GM23248 (cell line): Measurements from ENCODE around the gene JAK2. TPM values are rescaled to one million over a fixed set of nuclear protein-coding genes. Genes with fewer than 3 reads are reported as not detected.

Experiments used
- DNase-seq: peaks from one replicate; pipeline ENCODE4 v3.0.0-alpha.2; 2015
- H2AFZ ChIP-seq: fragments of 200-600 bp; sonication (generic); 2 replicates; pipeline ENCODE4 v1.6.1; 2016; ENCODE audit warnings: antibody characterized with exemption
- H3F3A ChIP-seq: fragments of 200-600 bp; sonication (generic); 2 replicates; pipeline ENCODE4 v1.6.1; 2016; ENCODE audit warnings: mild to moderate bottlenecking, antibody characterized with exemption, mixed run types; ENCODE audit not compliant: insufficient read depth
- H3K27ac ChIP-seq: fragments of 200-600 bp; sonication (generic); 2 replicates; pipeline ENCODE4 v1.5.1; 2016; ENCODE audit warnings: mild to moderate bottlenecking
- H3K27me3 ChIP-seq: fragments of 200-600 bp; sonication (generic); replicated peaks from 2 replicates; pipeline ENCODE4 v1.6.1; 2016; ENCODE audit warnings: mild to moderate bottlenecking; ENCODE audit not compliant: insufficient read depth
- H3K36me3 ChIP-seq: fragments of 200-600 bp; sonication (generic); 2 replicates; pipeline ENCODE4 v1.6.1; 2016; ENCODE audit warnings: low read depth, mild to moderate bottlenecking
- H3K4me1 ChIP-seq: fragments of 200-600 bp; sonication (generic); 2 replicates; pipeline ENCODE4 v1.6.1; 2016; ENCODE audit warnings: mild to moderate bottlenecking; ENCODE audit not compliant: insufficient read depth
- H3K4me2 ChIP-seq: fragments of 200-600 bp; sonication (generic); one replicate; pipeline ENCODE4 v1.6.1; 2016; ENCODE audit warnings: mild to moderate bottlenecking; ENCODE audit not compliant: unreplicated experiment
- H3K4me3 ChIP-seq: fragments of 200-600 bp; sonication (generic); 2 replicates; pipeline ENCODE4 v1.5.1; 2016; ENCODE audit warnings: mild to moderate bottlenecking
- H3K79me2 ChIP-seq: fragments of 200-600 bp; sonication (generic); 2 replicates; pipeline ENCODE4 v1.6.1; 2016; ENCODE audit warnings: mild to moderate bottlenecking; ENCODE audit not compliant: insufficient read depth
- H3K9ac ChIP-seq: fragments of 200-600 bp; sonication (generic); 2 replicates; pipeline ENCODE4 v1.6.1; 2016; ENCODE audit warnings: mild to moderate bottlenecking
- H3K9me2 ChIP-seq: fragments of 200-600 bp; sonication (generic); 2 replicates; pipeline ENCODE4 v1.6.1; 2016; ENCODE audit warnings: mixed run types, mild to moderate bottlenecking, moderate library complexity; ENCODE audit not compliant: insufficient read depth
- H3K9me3 ChIP-seq: fragments of 200-600 bp; sonication (generic); one replicate; pipeline ENCODE4 v1.6.1; 2017; ENCODE audit warnings: low read depth
- H4K20me1 ChIP-seq: fragments of 200-600 bp; sonication (generic); 2 replicates; pipeline ENCODE4 v1.6.0; 2016; ENCODE audit not compliant: insufficient read depth
- EZH2 ChIP-seq: fragments of 200-600 bp; sonication (generic); IDR thresholded peaks from 2 replicates; pipeline ENCODE4 v1.6.1; 2018; ENCODE audit warnings: antibody characterized with exemption, mild to moderate bottlenecking; ENCODE audit not compliant: insufficient read depth, poor library complexity, severe bottlenecking
- EZH2phosphoT487 ChIP-seq: fragments of 200-600 bp; sonication (generic); IDR thresholded peaks from 2 replicates; pipeline ENCODE4 v1.6.1; 2018; ENCODE audit warnings: antibody characterized with exemption, moderate library complexity, mild to moderate bottlenecking, low read depth; ENCODE audit not compliant: insufficient read depth
- WGBS, 2 experiments: methylation state at CpG; one replicate each; pipeline ENCODE4 v1.1.6; 2015 to 2017; ENCODE audit warnings: low lambda C conversion rate in 2 of 2, low coverage in 1 of 2; ENCODE audit errors: missing lambda C conversion rate in 2 of 2; 5-methylcytosine and 5-hydroxymethylcytosine counted together
- in situ Hi-C: fragments of 300-500 bp; cut with MboI; formaldehyde crosslinking; loops from 2 replicates; pipeline ENCODE4 v1.15.0; 2020
- polyA plus RNA-seq: library from polyadenylated mRNA; unstranded; fragments of >200 nt; fragmentation: Nextera tagmentation; extraction: Ambion mirVana; gene quantifications from 2 replicates; pipeline ENCODE4 v1.2.1, GENCODE V29; 2016
- total RNA-seq: library from RNA; depleted of rRNA; stranded (reverse); fragments of >200 nt; shearing (Covaris generic); gene quantifications from 2 replicates; pipeline ENCODE4 v1.2.3, GENCODE V29; 2014

The JAK2 gene
- total and polyA plus RNA-seq, 2 experiments from 2014 or later, result 5.0 to 6.5 TPM

GRCh38 chr9:4946937-4947336 lies 38.1 kb upstream of the JAK2 start:
- H3K9me3 ChIP-seq, result no peaks in the 10 kb centered on the region
- WGBS, 2 experiments, result 74 to 76% methylated on average over 1 of the region's 1 CpG
- no peak overlapping the region for H3K4me3 ChIP-seq
- in situ Hi-C loops, result no loop called here
- DNase-seq, result no peak
- H3K27me3 ChIP-seq, result no peaks in the 10 kb centered on the region
- no peaks in the 10 kb centered on the region for H4K20me1 ChIP-seq
- no peaks in the 10 kb centered on the region for H3K9me2 ChIP-seq
- H3K4me2 ChIP-seq, result no peak overlapping the region
- no peaks in the 10 kb centered on the region for H3K79me2 ChIP-seq
- no peak overlapping the region for H2AFZ ChIP-seq
- no peaks in the 10 kb centered on the region for H3K36me3 ChIP-seq
- no peak overlapping the region for H3K9ac ChIP-seq
- no peak overlapping the region for H3K27ac ChIP-seq
- H3K4me1 ChIP-seq, result no peaks in the 10 kb centered on the region
- H3F3A ChIP-seq, result no peaks in the 10 kb centered on the region
- TF ChIP-seq EZH2, result no peak
- no peak for TF ChIP-seq EZH2phosphoT487

DNA sequence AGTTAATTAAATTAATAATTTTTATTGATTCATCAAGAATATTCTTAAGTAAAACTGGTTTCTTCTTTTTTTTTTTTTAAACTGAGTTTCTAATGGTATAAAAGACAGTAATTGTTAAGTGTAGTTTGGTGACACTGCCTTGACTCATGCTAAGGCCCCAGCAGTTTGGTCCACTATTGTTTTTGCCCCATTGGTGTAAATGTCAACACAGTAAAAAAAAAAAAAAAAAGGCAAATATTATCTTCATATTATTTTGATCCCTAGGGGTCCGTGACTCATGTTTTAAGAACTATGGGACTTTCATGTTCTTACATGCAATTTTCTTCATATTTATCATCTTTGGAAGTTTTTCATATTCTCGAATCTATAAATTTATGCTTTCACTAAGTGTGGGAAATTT lies 29.2 kb upstream of the JAK2 start:
- 66 to 70% methylated on average over 2 of the region's 2 CpGs for WGBS, 2 experiments
- H3K79me2 ChIP-seq, result no peaks in the 10 kb centered on the region
- H3K36me3 ChIP-seq, result no peaks in the 10 kb centered on the region
- no peaks in the 10 kb centered on the region for H3K9me3 ChIP-seq
- H2AFZ ChIP-seq, result no peak overlapping the region
- in situ Hi-C loops, result no loop called here
- H3K4me2 ChIP-seq, result no peak overlapping the region
- H3K4me1 ChIP-seq, result peaks cover 3% of the 10 kb centered on the region; the same call in 1 of the 2 replicates
- H3K27me3 ChIP-seq, result no peaks in the 10 kb centered on the region
- H4K20me1 ChIP-seq, result no peaks in the 10 kb centered on the region
- TF ChIP-seq EZH2phosphoT487, result no peak
- TF ChIP-seq EZH2, result no peak
- H3F3A ChIP-seq, result no peaks in the 10 kb centered on the region
- no peak overlapping the region for H3K4me3 ChIP-seq
- no peaks in the 10 kb centered on the region for H3K9me2 ChIP-seq
- no peak overlapping the region for H3K9ac ChIP-seq
- peak; percentile 37 for DNase-seq
- no peak overlapping the region for H3K27ac ChIP-seq

GRCh38 chr9:4959031-4959430 lies 26.0 kb upstream of the JAK2 start:
- in situ Hi-C loops, result no loop called here
- no peak overlapping the region for H3K4me3 ChIP-seq
- 60 to 70% methylated on average over 3 of the region's 3 CpGs for WGBS, 2 experiments
- no peak overlapping the region for H2AFZ ChIP-seq
- H3K27me3 ChIP-seq, result no peaks in the 10 kb centered on the region
- DNase-seq, result no peak
- H3K4me2 ChIP-seq, result no peak overlapping the region
- TF ChIP-seq EZH2 (no peak), EZH2phosphoT487 (no peak)
- H3K79me2 ChIP-seq, result no peaks in the 10 kb centered on the region
- no peaks in the 10 kb centered on the region for H3F3A ChIP-seq
- H3K9ac ChIP-seq, result no peak overlapping the region
- no peaks in the 10 kb centered on the region for H4K20me1 ChIP-seq
- no peaks in the 10 kb centered on the region for H3K9me3 ChIP-seq
- H3K4me1 ChIP-seq, result peaks cover 10% of the 10 kb centered on the region; the same call in 1 of the 2 replicates
- no peaks in the 10 kb centered on the region for H3K36me3 ChIP-seq
- no peak overlapping the region for H3K27ac ChIP-seq
- no peaks in the 10 kb centered on the region for H3K9me2 ChIP-seq

DNA sequence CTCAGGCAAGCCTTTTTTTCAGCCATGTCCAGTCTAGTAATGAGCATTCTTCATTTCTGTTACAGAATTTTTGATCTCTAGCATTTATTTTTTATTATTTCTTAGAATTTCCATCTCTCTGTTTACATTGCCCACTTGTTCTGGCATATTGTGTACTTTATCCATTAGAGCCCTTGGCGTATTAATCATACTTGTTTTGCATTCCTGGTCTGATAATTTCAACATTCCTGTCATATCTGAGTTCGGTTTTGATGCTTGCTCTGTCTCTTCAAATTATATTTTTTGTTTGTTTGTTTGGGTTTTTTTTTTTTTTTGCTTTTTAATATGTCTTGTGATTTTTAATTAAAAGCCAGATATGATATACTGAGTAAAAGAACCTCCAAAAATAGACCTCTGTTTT lies 23.0 kb upstream of the JAK2 start:
- H3K27me3 ChIP-seq, result no peaks in the 10 kb centered on the region
- no peak for DNase-seq
- no peaks in the 10 kb centered on the region for H4K20me1 ChIP-seq
- no peak overlapping the region for H3K4me3 ChIP-seq
- in situ Hi-C loops, result no loop called here
- H3K27ac ChIP-seq, result no peak overlapping the region
- H3K4me1 ChIP-seq, result peaks cover 7% of the 10 kb centered on the region; the same call in 1 of the 2 replicates
- no peaks in the 10 kb centered on the region for H3K9me2 ChIP-seq
- H3K9me3 ChIP-seq, result no peaks in the 10 kb centered on the region
- H3K79me2 ChIP-seq, result no peaks in the 10 kb centered on the region
- no peak overlapping the region for H2AFZ ChIP-seq
- TF ChIP-seq EZH2phosphoT487 (no peak), EZH2 (no peak)
- WGBS, 2 experiments, result 52 to 59% methylated on average over 2 of the region's 2 CpGs
- H3K4me2 ChIP-seq, result no peak overlapping the region
- H3K36me3 ChIP-seq, result no peaks in the 10 kb centered on the region
- no peak overlapping the region for H3K9ac ChIP-seq
- H3F3A ChIP-seq, result no peaks in the 10 kb centered on the region

- Histone ChIP-seq H3K4me2 (no peak overlapping the region), H3K9me3 (no peaks in the 10 kb centered on the region), H3F3A (no peaks in the 10 kb centered on the region), H2AFZ (no peak overlapping the region), H3K4me1 (peaks cover 14% of the 10 kb centered on the region), H3K9me2 (no peaks in the 10 kb centered on the region), H4K20me1 (no peaks in the 10 kb centered on the region), H3K27ac (no peak overlapping the region), H3K36me3 (no peaks in the 10 kb centered on the region), H3K9ac (no peak overlapping the region), H3K4me3 (no peak overlapping the region), H3K27me3 (no peaks in the 10 kb centered on the region), H3K79me2 (no peaks in the 10 kb centered on the region)
- peak; percentile 40 for DNase-seq
- in situ Hi-C loops, result no loop called here
- TF ChIP-seq EZH2, result no peak
- TF ChIP-seq EZH2phosphoT487, result no peak
Observed at GRCh38 chr9:4964540-4964939, 20.5 kb upstream of the JAK2 start.
